Activated T-helper 2 cell treated with anti-CD3 and anti-CD28 coated beads, Interferon-gamma antibody, Interleukin-2, Interleukin-4, amounts not matched to agents 10 μg/mL and 5 μg/mL and 100 μg/mL, durations not matched to agents 14 hours and 24 hours and 36 hours (primary cell): Measurements from ENCODE around the gene SIN3B. TPM values are rescaled to one million over a fixed set of nuclear protein-coding genes. Genes with fewer than 3 reads are reported as not detected.

ENCODE experiments used
- DNase-seq: peaks from one replicate; pipeline ENCODE4 v3.0.0; 2021; ENCODE audit warnings: low spot score
- H3K27ac Mint-ChIP-seq: one replicate; pipeline ENCODE4 v1.8.0; 2021; ENCODE audit warnings: mixed read lengths
- H3K27me3 Mint-ChIP-seq: one replicate; pipeline ENCODE4 v1.8.0; 2021; ENCODE audit warnings: low read depth, mixed read lengths
- H3K36me3 Mint-ChIP-seq: one replicate; pipeline ENCODE4 v1.8.0; 2021; ENCODE audit warnings: low read depth, mixed read lengths
- H3K4me1 Mint-ChIP-seq: one replicate; pipeline ENCODE4 v1.8.0; 2021; ENCODE audit warnings: low read depth, mixed read lengths
- H3K4me3 Mint-ChIP-seq: one replicate; pipeline ENCODE4 v1.8.0; 2021; ENCODE audit warnings: low read depth, mild to moderate bottlenecking, moderate library complexity, mixed read lengths
- H3K9me3 Mint-ChIP-seq: one replicate; pipeline ENCODE4 v1.8.0; 2021; ENCODE audit warnings: mixed read lengths
- intact Hi-C: fragments of 100-400 bp; cut with micrococcal nuclease; formaldehyde crosslinking; loops from one replicate; pipeline ENCODE4 v1.15.1; 2023
- total RNA-seq: library from RNA; stranded (reverse); gene quantifications from 2 replicates; pipeline ENCODE4 v1.2.3, GENCODE V29; 2022

SIN3B gene
- total RNA-seq, 1 donor from 2014 or later, result 40.5 TPM

GRCh38 chr19:16831531-16831930 is 2.3 kb downstream of the SIN3B start:
- no peak for DNase-seq
- no peaks in the 10 kb centered on the region for H3K9me3 Mint-ChIP-seq
- peaks cover 17% of the 10 kb centered on the region for H3K4me1 Mint-ChIP-seq
- H3K36me3 Mint-ChIP-seq, result peaks cover 42% of the 10 kb centered on the region
- H3K4me3 Mint-ChIP-seq, result peak overlapping the region; percentile 37
- peak overlapping the region; percentile 43 for H3K27ac Mint-ChIP-seq
- intact Hi-C loops, result no loop called here
- peaks cover 10% of the 10 kb centered on the region for H3K27me3 Mint-ChIP-seq

DNA sequence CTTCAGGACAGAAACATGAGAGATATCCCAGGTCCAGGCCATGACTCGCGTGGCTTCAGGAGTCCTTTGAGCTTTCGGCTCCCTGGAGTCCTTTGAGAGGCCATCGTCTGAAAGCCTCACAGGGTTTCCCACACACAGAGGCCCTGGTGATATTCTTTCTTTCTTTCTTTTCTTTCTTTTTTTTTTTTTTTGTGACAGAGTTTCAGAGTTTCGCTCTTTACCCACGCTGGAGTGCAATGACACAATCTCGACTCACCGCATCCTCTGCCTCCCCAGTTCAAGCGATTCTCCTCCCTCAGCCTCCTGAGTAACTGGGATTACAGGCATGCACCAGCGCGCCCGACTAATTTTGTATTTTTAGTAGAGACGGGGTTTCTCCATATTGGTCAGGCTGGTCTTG is 5.5 kb downstream of the SIN3B start:
- intact Hi-C loops, result no loop called here
- Mint-ChIP-seq H3K27ac (no peak overlapping the region), H3K4me3 (no peak overlapping the region), H3K36me3 (peaks cover 53% of the 10 kb centered on the region), H3K4me1 (peaks cover 13% of the 10 kb centered on the region), H3K9me3 (no peaks in the 10 kb centered on the region), H3K27me3 (no peaks in the 10 kb centered on the region)
- no peak for DNase-seq

GRCh38 chr19:16836115-16837034 is 7.2 kb downstream of the SIN3B start:
- Mint-ChIP-seq H3K36me3 (peaks cover 48% of the 10 kb centered on the region), H3K9me3 (no peaks in the 10 kb centered on the region), H3K4me3 (no peak overlapping the region), H3K4me1 (peaks cover 3% of the 10 kb centered on the region), H3K27ac (no peak overlapping the region), H3K27me3 (no peaks in the 10 kb centered on the region)
- intact Hi-C loops, result no loop called here
- no peak for DNase-seq

GRCh38 chr19:16837035-16837362 is 7.8 kb downstream of the SIN3B start:
- Mint-ChIP-seq H3K27ac (no peak overlapping the region), H3K4me3 (no peak overlapping the region), H3K36me3 (peaks cover 41% of the 10 kb centered on the region), H3K9me3 (no peaks in the 10 kb centered on the region), H3K27me3 (no peaks in the 10 kb centered on the region), H3K4me1 (peaks cover 3% of the 10 kb centered on the region)
- intact Hi-C loops, result no loop called here
- DNase-seq, result no peak

GRCh38 chr19:16841391-16841926 is 12.3 kb downstream of the SIN3B start:
- Mint-ChIP-seq H3K4me3 (no peak overlapping the region), H3K4me1 (no peaks in the 10 kb centered on the region), H3K36me3 (peaks cover 20% of the 10 kb centered on the region), H3K27ac (no peak overlapping the region), H3K9me3 (no peaks in the 10 kb centered on the region), H3K27me3 (no peaks in the 10 kb centered on the region)
- intact Hi-C loops, result no loop called here
- DNase-seq, result no peak

DNA sequence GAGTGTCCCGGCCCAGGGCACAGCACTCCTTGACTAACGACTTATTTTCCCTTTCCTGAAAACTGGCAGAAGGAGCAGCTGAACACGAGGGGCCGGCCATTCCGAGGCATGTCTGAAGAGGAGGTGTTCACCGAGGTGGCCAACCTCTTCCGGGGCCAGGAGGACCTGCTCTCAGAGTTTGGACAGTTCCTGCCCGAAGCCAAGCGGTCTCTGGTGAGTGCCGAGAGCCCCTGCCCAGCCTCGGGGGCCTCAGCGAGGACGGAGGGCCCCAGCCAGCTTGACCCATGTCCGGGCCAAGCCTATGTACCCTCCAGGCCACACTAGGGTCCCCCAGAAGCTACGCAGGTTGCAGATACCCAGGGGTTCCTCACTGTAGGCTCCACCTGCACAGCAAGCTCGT is 17.7 kb downstream of the SIN3B start:
- no peaks in the 10 kb centered on the region for H3K27me3 Mint-ChIP-seq
- H3K4me3 Mint-ChIP-seq, result no peak overlapping the region
- no peaks in the 10 kb centered on the region for H3K9me3 Mint-ChIP-seq
- no peaks in the 10 kb centered on the region for H3K4me1 Mint-ChIP-seq
- H3K36me3 Mint-ChIP-seq, result peaks cover 31% of the 10 kb centered on the region
- no peak for DNase-seq
- no peak overlapping the region for H3K27ac Mint-ChIP-seq
- intact Hi-C loops, result no loop called here

- H3K27ac Mint-ChIP-seq, result no peak overlapping the region
Measured at GRCh38 chr19:16847430-16847829, 18.2 kb downstream of the SIN3B start.

DNA sequence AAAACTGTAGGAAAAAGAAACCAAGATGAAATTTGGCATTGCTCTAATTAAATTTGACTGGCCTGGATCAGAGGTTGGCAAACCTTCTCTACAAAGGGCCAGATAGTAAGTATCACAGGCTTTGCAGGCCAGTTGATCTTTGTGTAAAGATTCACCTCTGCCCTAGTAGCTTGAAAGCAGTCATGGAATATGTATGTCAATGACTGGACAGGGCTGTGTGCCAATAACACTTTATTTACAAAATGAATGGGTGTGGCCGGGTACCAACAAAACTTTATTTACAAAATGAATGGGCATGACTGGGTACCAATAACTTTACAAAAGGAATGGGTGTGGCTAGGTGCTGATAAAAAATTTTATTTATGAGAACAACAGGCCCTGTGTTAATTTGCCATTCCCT is 20.0 kb downstream of the SIN3B start:
- no peak for DNase-seq
- H3K9me3 Mint-ChIP-seq, result no peaks in the 10 kb centered on the region
- peaks cover 31% of the 10 kb centered on the region for H3K36me3 Mint-ChIP-seq
- H3K4me1 Mint-ChIP-seq, result no peaks in the 10 kb centered on the region
- no peak overlapping the region for H3K27ac Mint-ChIP-seq
- intact Hi-C loops, result no loop called here
- no peak overlapping the region for H3K4me3 Mint-ChIP-seq
- no peaks in the 10 kb centered on the region for H3K27me3 Mint-ChIP-seq

More at GRCh38 chr19:16847430-16847829, 18.2 kb downstream of the SIN3B start:
- Mint-ChIP-seq H3K9me3 (no peaks in the 10 kb centered on the region), H3K27me3 (no peaks in the 10 kb centered on the region), H3K4me3 (no peak overlapping the region), H3K36me3 (peaks cover 35% of the 10 kb centered on the region), H3K4me1 (no peaks in the 10 kb centered on the region)
- intact Hi-C loops, result no loop called here
- no peak for DNase-seq

- no peak overlapping the region for H3K4me3 Mint-ChIP-seq
- intact Hi-C loops, result no loop called here
- no peak overlapping the region for H3K27ac Mint-ChIP-seq
- H3K36me3 Mint-ChIP-seq, result peaks cover 41% of the 10 kb centered on the region
- no peaks in the 10 kb centered on the region for H3K27me3 Mint-ChIP-seq
- no peaks in the 10 kb centered on the region for H3K9me3 Mint-ChIP-seq
- DNase-seq, result no peak
- no peaks in the 10 kb centered on the region for H3K4me1 Mint-ChIP-seq
Measured at GRCh38 chr19:16850133-16850532, 20.9 kb downstream of the SIN3B start.

DNA sequence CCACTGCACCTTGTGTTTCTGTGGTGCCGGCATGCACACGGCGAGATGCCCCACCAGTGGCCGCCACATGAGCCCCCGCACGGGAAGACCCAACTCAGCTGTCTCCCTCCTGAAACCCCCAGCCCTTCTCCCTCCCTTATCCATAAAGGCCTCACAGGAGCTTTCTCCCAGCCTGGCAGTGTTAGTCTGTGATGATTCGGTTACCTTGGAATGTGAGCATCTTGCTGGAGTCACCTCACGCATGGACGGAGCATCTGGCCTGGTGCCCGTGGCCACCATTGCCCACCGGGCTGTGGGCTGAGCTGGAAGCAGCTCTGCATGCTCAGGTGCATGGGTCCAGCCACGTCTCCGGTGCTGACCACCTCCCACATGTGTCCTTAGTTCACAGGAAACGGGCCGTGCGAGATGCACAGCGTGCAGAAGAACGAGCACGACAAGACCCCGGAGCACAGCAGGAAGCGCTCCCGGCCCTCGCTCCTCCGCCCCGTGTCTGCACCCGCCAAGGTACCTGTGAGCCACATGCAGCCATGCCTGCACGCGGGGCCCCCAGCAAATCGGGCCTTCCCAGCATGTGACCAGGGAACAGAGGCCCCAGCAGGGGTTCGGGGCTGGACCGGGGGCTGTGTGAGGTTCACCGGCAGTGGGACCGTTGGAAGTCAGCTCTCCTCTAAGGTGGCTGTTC is 22.0 kb downstream of the SIN3B start:
- intact Hi-C loops, result no loop called here
- Mint-ChIP-seq H3K9me3 (no peaks in the 10 kb centered on the region), H3K27ac (no peak overlapping the region), H3K27me3 (no peaks in the 10 kb centered on the region), H3K36me3 (peaks cover 41% of the 10 kb centered on the region), H3K4me1 (no peaks in the 10 kb centered on the region), H3K4me3 (no peak overlapping the region)
- no peak for DNase-seq

DNA sequence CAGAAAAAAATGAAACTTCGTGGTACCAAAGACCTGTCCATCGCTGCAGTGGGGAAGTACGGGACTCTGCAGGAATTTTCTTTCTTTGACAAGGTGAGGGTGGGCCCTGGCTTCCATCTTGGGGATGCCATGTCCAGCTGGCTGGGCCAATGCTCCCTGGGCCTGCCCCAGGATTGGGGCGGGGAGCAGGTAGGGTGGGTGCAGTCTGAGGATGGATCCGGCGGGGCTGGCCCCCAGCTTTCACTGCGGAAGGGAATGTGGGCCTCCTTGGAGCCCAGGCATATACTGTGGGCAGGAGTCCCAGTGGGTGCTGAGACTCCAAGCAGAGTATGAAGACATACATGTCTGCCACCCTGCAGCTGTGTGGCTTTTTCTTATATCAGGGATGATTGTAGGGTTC is 23.9 kb downstream of the SIN3B start:
- no peak for DNase-seq
- Mint-ChIP-seq H3K27ac (no peak overlapping the region), H3K4me3 (no peak overlapping the region), H3K4me1 (no peaks in the 10 kb centered on the region), H3K36me3 (peaks cover 32% of the 10 kb centered on the region), H3K27me3 (no peaks in the 10 kb centered on the region), H3K9me3 (no peaks in the 10 kb centered on the region)
- intact Hi-C loops, result no loop called here

DNA sequence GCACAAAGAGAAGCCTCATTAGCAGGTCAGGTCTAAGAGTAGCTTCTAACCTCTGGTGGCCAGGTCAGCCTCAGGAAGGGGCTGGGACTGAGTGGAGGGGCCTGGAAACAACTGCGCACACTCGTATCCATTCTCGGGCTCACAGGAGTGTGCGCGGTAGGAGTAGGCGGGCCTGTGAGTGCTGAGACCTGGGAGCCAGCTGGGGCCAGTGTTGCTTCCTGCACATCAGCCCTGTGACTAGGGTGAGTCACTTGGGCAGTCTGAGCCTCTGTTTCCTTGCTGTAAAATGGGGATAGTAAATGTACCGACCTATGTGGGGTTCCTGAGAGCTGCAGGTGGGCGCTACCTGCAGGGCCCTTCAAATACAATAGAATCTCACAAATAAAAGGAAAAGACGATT is 26.9 kb downstream of the SIN3B start:
- H3K4me1 Mint-ChIP-seq, result no peaks in the 10 kb centered on the region
- H3K9me3 Mint-ChIP-seq, result no peaks in the 10 kb centered on the region
- H3K27ac Mint-ChIP-seq, result no peak overlapping the region
- intact Hi-C loops, result no loop called here
- no peak overlapping the region for H3K4me3 Mint-ChIP-seq
- H3K36me3 Mint-ChIP-seq, result peaks cover 24% of the 10 kb centered on the region
- H3K27me3 Mint-ChIP-seq, result no peaks in the 10 kb centered on the region
- no peak for DNase-seq

DNA sequence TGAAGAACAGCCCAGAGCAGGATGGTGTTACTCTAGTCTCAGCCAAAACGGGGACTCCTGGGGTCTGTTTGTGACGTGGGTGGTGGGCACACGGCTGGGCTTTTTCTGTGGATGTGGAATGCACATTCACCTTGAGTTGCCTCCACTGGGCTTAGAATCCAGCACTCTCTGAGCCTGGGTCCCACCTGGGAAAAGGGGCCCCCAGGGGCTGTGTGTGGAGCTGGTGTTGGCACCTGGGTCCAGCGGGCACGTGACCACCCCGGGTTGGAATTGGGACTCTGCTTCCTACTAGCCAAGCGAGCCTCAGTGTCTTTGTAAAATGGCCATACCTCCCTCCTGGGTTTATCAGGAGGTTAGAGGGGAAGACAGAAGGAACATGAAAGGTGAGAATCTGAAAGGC is 30.4 kb downstream of the SIN3B start:
- H3K36me3 Mint-ChIP-seq, result peaks cover 18% of the 10 kb centered on the region

More for the DNA sequence above, 30.4 kb downstream of the SIN3B start:
- Mint-ChIP-seq H3K4me3 (no peak overlapping the region), H3K27me3 (no peaks in the 10 kb centered on the region), H3K4me1 (peaks cover 5% of the 10 kb centered on the region), H3K27ac (no peak overlapping the region), H3K9me3 (no peaks in the 10 kb centered on the region)
- no peak for DNase-seq
- intact Hi-C loops, result no loop called here
